H1 (cell line): ENCODE results near the gene NOXO1. TPM values are rescaled to one million over a fixed set of nuclear protein-coding genes. Genes with fewer than 3 reads are reported as not detected.
A peak's percentile ranks its signal among the peaks of the same experiment; 100 is the strongest.

Experiments
- CTCF ChIA-PET: fragments of 300-600 bp; sonication (Branson Sonifier 250); formaldehyde crosslinking; loops from one replicate; lab custom pipeline; 2021; ENCODE audit not compliant: partially characterized antibody; lab: Charles Lee
- POLR2A ChIA-PET: fragments of 300-600 bp; sonication (Branson Sonifier 250); formaldehyde crosslinking; loops from one replicate; lab custom pipeline; 2021; ENCODE audit warnings: inconsistent platforms; ENCODE audit not compliant: partially characterized antibody; lab: Charles Lee
- DNase-seq, 2 experiments: peaks; one replicate each; pipeline versions ENCODE4 v3.0.0 to v3.0.0-alpha.2; 2010 to 2022; ENCODE audit warnings: low spot score in 2 of 2, low read depth in 1 of 2, mixed read lengths in 1 of 2
- FAIRE-seq: peaks from 2 replicates; lab custom pipeline; 2011; peaks lifted over from hg19 to GRCh38; lab: Jason Lieb, UNC
- H2AFZ ChIP-seq: 2 replicates; pipeline ENCODE4 v1.8.1; 2012; ENCODE audit warnings: low read length, inconsistent platforms
- H2AK5ac ChIP-seq: 2 replicates; pipeline ENCODE4 v1.6.1; 2013; ENCODE audit warnings: low read depth, low read length
- H2BK120ac ChIP-seq: replicated peaks from 2 replicates; pipeline ENCODE3; 2013; ENCODE audit warnings: low read depth, low read length, inconsistent platforms
- H2BK12ac ChIP-seq: 2 replicates; pipeline ENCODE4 v1.6.1; 2013; ENCODE audit warnings: low read depth, low read length
- H2BK15ac ChIP-seq: 2 replicates; pipeline ENCODE4 v1.6.1; 2013; ENCODE audit warnings: low read length
- H2BK20ac ChIP-seq: 2 replicates; pipeline ENCODE4 v1.6.1; 2013; ENCODE audit warnings: low read length
- H2BK5ac ChIP-seq: 2 replicates; pipeline ENCODE4 v1.6.1; 2013; ENCODE audit warnings: low read depth, low read length
- H3K14ac ChIP-seq: 2 replicates; pipeline ENCODE4 v1.6.1; 2013; ENCODE audit warnings: inconsistent platforms; ENCODE audit not compliant: insufficient read length
- H3K18ac ChIP-seq: 2 replicates; pipeline ENCODE4 v1.6.1; 2013; ENCODE audit warnings: low read length; ENCODE audit errors: extremely low read depth
- H3K23ac ChIP-seq: 2 replicates; pipeline ENCODE4 v1.6.1; 2013; ENCODE audit warnings: inconsistent platforms; ENCODE audit not compliant: insufficient read length
- H3K23me2 ChIP-seq: 2 replicates; pipeline ENCODE4 v1.6.1; 2013; ENCODE audit warnings: low read depth, low read length
- H3K27ac ChIP-seq: 2 replicates; pipeline ENCODE4 v1.6.1; 2011; ENCODE audit warnings: low read depth, low read length, inconsistent platforms
- H3K27me3 ChIP-seq, 4 experiments: replicated peaks in 1 of 4; 1 replicate in 1 of 4; 2 replicates in 3 of 4; pipeline versions ENCODE4 v1.6.1 to v1.8.1; 2011 to 2013; ENCODE audit warnings: low read length in 3 of 4, mild to moderate bottlenecking in 3 of 4, inconsistent platforms in 2 of 4, mixed read lengths in 2 of 4, moderate library complexity in 1 of 4; ENCODE audit not compliant: control insufficient read depth in 3 of 4, insufficient read depth in 3 of 4; ENCODE audit errors: extremely low read depth in 1 of 4
- H3K36me3 ChIP-seq, 4 experiments: 2 replicates each; pipeline versions ENCODE4 v1.6.1 to v1.8.1; 2011 to 2013; ENCODE audit warnings: mild to moderate bottlenecking in 4 of 4, low read length in 3 of 4, moderate library complexity in 2 of 4, control low read depth in 1 of 4, inconsistent platforms in 1 of 4; ENCODE audit not compliant: insufficient read depth in 4 of 4, control insufficient read depth in 2 of 4
- H3K4ac ChIP-seq: replicated peaks from 2 replicates; pipeline ENCODE3; 2013; ENCODE audit warnings: low read length, low read depth, mixed read lengths, inconsistent platforms; ENCODE audit not compliant: insufficient read length
- H3K4me1 ChIP-seq, 4 experiments: replicated peaks in 1 of 4; 1 replicate in 1 of 4; 2 replicates in 3 of 4; pipeline versions ENCODE4 v1.6.1 to v1.8.1; 2011 to 2013; ENCODE audit warnings: low read length in 3 of 4, inconsistent platforms in 2 of 4, mixed read lengths in 1 of 4; ENCODE audit not compliant: insufficient read depth in 4 of 4, control insufficient read depth in 3 of 4
- H3K4me2 ChIP-seq, 2 experiments: 2 replicates each; pipeline versions ENCODE4 v1.6.1 to v1.8.1; 2011 to 2013; ENCODE audit warnings: low read depth in 2 of 2, low read length in 2 of 2, control low read depth in 1 of 2, inconsistent platforms in 1 of 2, mild to moderate bottlenecking in 1 of 2; ENCODE audit not compliant: insufficient read depth in 1 of 2
- H3K4me3 ChIP-seq, 4 experiments: fragments of 200-600, 300-600 bp in 1 of 4; sonication (generic), shearing (Covaris generic), sonication (Bioruptor Twin) in 1 of 4; 2 replicates each; pipeline versions ENCODE4 v1.5.1 to v1.8.1; 2011 to 2016; ENCODE audit warnings: low read length in 4 of 4, low read depth in 3 of 4, control low read depth in 2 of 4, inconsistent platforms in 2 of 4, mild to moderate bottlenecking in 2 of 4, mixed read lengths in 1 of 4, moderate library complexity in 1 of 4; ENCODE audit not compliant: insufficient read depth in 2 of 4; ENCODE audit errors: extremely low read depth in 1 of 4
- H3K56ac ChIP-seq: replicated peaks from 2 replicates; pipeline ENCODE3; 2013; ENCODE audit warnings: low read depth, mild to moderate bottlenecking, mixed read lengths, low read length, inconsistent platforms; ENCODE audit not compliant: insufficient read length
- H3K79me1 ChIP-seq: 2 replicates; pipeline ENCODE4 v1.6.1; 2013; ENCODE audit warnings: low read depth, low read length, control low read depth
- H3K79me2 ChIP-seq, 2 experiments: 2 replicates each; pipeline versions ENCODE4 v1.6.1 to v1.8.1; 2012 to 2013; ENCODE audit warnings: low read length in 2 of 2, mild to moderate bottlenecking in 2 of 2, inconsistent platforms in 1 of 2; ENCODE audit not compliant: insufficient read depth in 2 of 2, control insufficient read depth in 1 of 2
- H3K9ac ChIP-seq, 4 experiments: replicated peaks in 1 of 4; 1 replicate in 1 of 4; 2 replicates in 3 of 4; pipeline versions ENCODE4 v1.6.1 to v1.8.1; 2011 to 2013; ENCODE audit warnings: low read depth in 3 of 4, low read length in 3 of 4, control low read depth in 2 of 4, mild to moderate bottlenecking in 2 of 4, moderate library complexity in 2 of 4, inconsistent platforms in 1 of 4; ENCODE audit errors: extremely low read depth in 1 of 4
- H3K9me3 ChIP-seq, 2 experiments: 2 replicates each; pipeline versions ENCODE4 v1.6.1 to v1.8.1; 2012 to 2013; ENCODE audit warnings: mild to moderate bottlenecking in 2 of 2, moderate library complexity in 2 of 2, control low read depth in 1 of 2, inconsistent platforms in 1 of 2, low read depth in 1 of 2, low read length in 1 of 2, mixed read lengths in 1 of 2; ENCODE audit not compliant: insufficient read depth in 2 of 2
- H4K20me1 ChIP-seq, 2 experiments: replicated peaks in 1 of 2; 2 replicates each; pipeline versions ENCODE3 to v1.8.1; 2011 to 2013; ENCODE audit warnings: inconsistent platforms in 2 of 2, low read length in 2 of 2, mild to moderate bottlenecking in 1 of 2; ENCODE audit not compliant: insufficient read depth in 2 of 2, control insufficient read depth in 1 of 2
- H4K5ac ChIP-seq: 2 replicates; pipeline ENCODE4 v1.6.1; 2013; ENCODE audit warnings: low read length, low read depth, mixed read lengths, inconsistent platforms; ENCODE audit not compliant: insufficient read length
- H4K8ac ChIP-seq: 2 replicates; pipeline ENCODE4 v1.8.0; 2013; ENCODE audit warnings: mild to moderate bottlenecking, moderate library complexity, low read length, inconsistent platforms; ENCODE audit not compliant: insufficient read depth; ENCODE audit errors: extremely low read depth
- H4K91ac ChIP-seq: replicated peaks from 2 replicates; pipeline ENCODE3; 2013; ENCODE audit warnings: low read length, mixed read lengths, inconsistent platforms; ENCODE audit not compliant: insufficient read length
- CHD2 ChIP-seq: IDR thresholded peaks from 2 replicates; pipeline ENCODE4 v1.6.1; 2012; ENCODE audit warnings: low read length, improper control_type of control experiment
- EGR1 ChIP-seq: IDR thresholded peaks from 2 replicates; pipeline ENCODE4 v1.6.1; 2011; ENCODE audit warnings: low read depth, low read length, borderline replicate concordance
- NRF1 ChIP-seq: IDR thresholded peaks from 2 replicates; pipeline ENCODE4 v1.6.1; 2011; ENCODE audit warnings: mild to moderate bottlenecking, low read depth, low read length, improper control_type of control experiment
- RNF2 ChIP-seq: fragments of 200-900, 300-1000 bp; sonication (generic); IDR thresholded peaks from 2 replicates; pipeline ENCODE4 v1.7.1; 2016; ENCODE audit warnings: borderline replicate concordance, low read depth, mild to moderate bottlenecking, antibody characterized with exemption, low read length; ENCODE audit not compliant: poor library complexity, severe bottlenecking; ENCODE audit errors: missing control alignments
- SIX5 ChIP-seq: IDR thresholded peaks from 2 replicates; pipeline ENCODE4 v1.6.1; 2011; ENCODE audit warnings: mild to moderate bottlenecking, low read depth, low read length
- SP1 ChIP-seq: IDR thresholded peaks from 2 replicates; pipeline ENCODE4 v1.6.1; 2011; ENCODE audit warnings: low read depth, low read length
- TAF1 ChIP-seq: IDR thresholded peaks from 2 replicates; pipeline ENCODE4 v1.6.1; 2011; ENCODE audit warnings: mild to moderate bottlenecking, low read depth, low read length
- WGBS, 2 experiments: shearing (Covaris generic) in 1 of 2; methylation state at CpG; one replicate each; pipeline versions ENCODE4 v1.1.6 to v1.1.7; 2013 to 2015; ENCODE audit warnings: low lambda C conversion rate in 2 of 2, mixed read lengths in 2 of 2, inconsistent platforms in 1 of 2, low coverage in 1 of 2, missing lambda C conversion rate in 1 of 2; ENCODE audit not compliant: insufficient replicate concordance in 2 of 2, insufficient coverage in 1 of 2, insufficient read length in 1 of 2; ENCODE audit errors: extremely low coverage in 1 of 2, missing lambda C conversion rate in 1 of 2; 5-methylcytosine and 5-hydroxymethylcytosine counted together
- polyA plus RNA-seq, 7 experiments: library from polyadenylated mRNA; depleted of rRNA in 3 of 7; stranded (reverse) in 5 of 7; unstranded in 2 of 7; fragments of >200 nt in 5 of 7; fragments of 200-250 nt in 2 of 7; gene quantifications; 1 replicate in 5 of 7; 2 replicates in 1 of 7; 4 replicates in 1 of 7; pipeline versions ENCODE4 v1.2.1 to v1.2.3, GENCODE V29; 2011 to 2013; ENCODE audit warnings: missing spikeins in 2 of 7, mixed read lengths in 2 of 7
- total RNA-seq: library from RNA; stranded (reverse); fragmentation: NEBNext Ultra II Directional; extraction: Animal tissue kit (Norgen Biotek cat#: 25700); gene quantifications from 2 replicates; pipeline ENCODE4 v1.2.1, GENCODE V29; 2021
- TF ChIP-seq, protein P1 (sequence below): IDR thresholded peaks from 2 replicates; pipeline ENCODE4 v1.6.1; 2011; ENCODE audit warnings: low read depth, mild to moderate bottlenecking, low read length; ENCODE audit not compliant: insufficient read depth

NOXO1 gene
- total and polyA plus RNA-seq, 2 of the 8 experiments (the other 6 are each of a cell fraction or from before 2014, with no cell fraction given), result 1.3 to 2.5 TPM

DNA sequence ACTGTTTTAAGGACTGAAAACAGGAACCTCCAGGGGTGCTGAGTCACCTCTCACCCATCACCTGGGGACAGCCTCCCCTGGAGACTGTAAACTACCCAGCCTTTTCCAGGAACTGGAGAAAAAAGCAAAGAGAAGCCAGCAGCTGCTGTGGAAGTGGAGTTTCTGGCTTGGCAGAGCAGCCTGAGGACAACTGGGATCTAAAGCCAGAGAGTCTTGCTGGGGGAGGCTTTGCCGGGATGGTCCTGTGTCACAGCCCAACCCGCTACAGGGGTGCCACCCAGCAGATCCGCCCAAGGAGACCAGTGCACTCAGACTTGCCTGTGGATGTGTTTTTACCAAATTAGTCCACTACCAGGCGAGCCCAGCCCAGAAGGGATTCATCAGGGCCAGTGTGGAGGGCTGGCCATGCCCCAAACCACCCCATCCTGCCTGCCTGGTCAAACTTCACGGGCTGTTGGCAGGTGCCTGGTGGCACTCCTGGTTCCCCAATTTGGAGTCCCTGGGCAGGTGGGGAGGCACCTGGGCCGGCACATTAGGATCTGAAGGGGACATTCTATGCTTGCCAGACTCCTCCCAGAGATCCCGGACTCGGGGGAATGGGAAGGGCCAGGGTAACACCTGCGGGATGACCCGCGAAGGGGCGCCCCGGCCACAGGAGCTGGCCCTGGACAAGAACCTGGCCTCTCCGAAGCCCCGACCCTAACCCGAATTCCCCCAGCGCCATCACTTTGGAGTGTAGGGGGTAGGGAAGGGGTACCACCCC lies 39.0 kb downstream of the NOXO1 start:
- Histone ChIP-seq H3K56ac (no peak overlapping the region), H2BK15ac (0 out of 2 replicates have a peak overlapping the region, but pooled peaks have one; percentile 29), H3K27ac (no peak overlapping the region), H3K9me3 (no peaks in the 10 kb centered on the region), H3K18ac (no peak overlapping the region), H4K5ac (no peak overlapping the region), H3K4me2 (peak overlapping the region; percentile 71 to 89), H3K23ac (no peak overlapping the region), H3K79me2 (no peaks in the 10 kb centered on the region), H2AFZ (no peak overlapping the region), H3K23me2 (peaks cover 6% of the 10 kb centered on the region; the same call in 1 of the 2 replicates), H3K4me1 (peaks cover 0 to 11% (median 6%) of the 10 kb centered on the region in 4 experiments; a peak in 5 of 7 replicates), H3K4me3 (peak overlapping the region; percentile 55 to 87 (median 66)), H3K79me1 (no peaks in the 10 kb centered on the region), H4K91ac (no peak overlapping the region), H2BK20ac (no peak overlapping the region), H3K4ac (no peak overlapping the region), H4K8ac (0 out of 2 replicates have a peak overlapping the region, but pooled peaks have one; percentile 21), H2AK5ac (no peak overlapping the region), H2BK120ac (no peak overlapping the region), H2BK12ac (no peak overlapping the region), H4K20me1 (peaks cover 0 to 4% of the 10 kb centered on the region in 2 experiments), H3K14ac (no peak overlapping the region), H3K36me3 (peaks cover 4 to 12% (median 8%) of the 10 kb centered on the region in 4 experiments; a peak in 5 of 8 replicates), H3K27me3 (peaks cover 0 to 2% (median 0%) of the 10 kb centered on the region in 4 experiments; a peak in 1 of 7 replicates), H2BK5ac (no peak overlapping the region), H3K9ac (peak overlapping the region in 3 of 4 experiments; percentile 7 to 51 (median 42); a peak in 4 of 7 replicates)
- DNase-seq, result no peak
- WGBS, 2 experiments, result 53% methylated on average over 14 of the region's 17 CpGs; no CpG with 5 or more reads in 1 of the 2 experiments
- TF ChIP-seq, protein P1, sequence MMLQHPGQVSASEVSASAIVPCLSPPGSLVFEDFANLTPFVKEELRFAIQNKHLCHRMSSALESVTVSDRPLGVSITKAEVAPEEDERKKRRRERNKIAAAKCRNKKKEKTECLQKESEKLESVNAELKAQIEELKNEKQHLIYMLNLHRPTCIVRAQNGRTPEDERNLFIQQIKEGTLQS, result no peak
- TF ChIP-seq NRF1 (no peak), SIX5 (no peak), CHD2 (no peak), SP1 (no peak), EGR1 (no peak), RNF2 (no peak), TAF1 (no peak)
- CTCF ChIA-PET, result interaction anchor here (0.7 to 6.3 kb wide), 10 partner anchors 10 to 80 kb away, joined by 3 to 62 read pairs (median 8); partner anchors contain the start of genes MEIOB and RPL3L
- POLR2A ChIA-PET, result interaction anchor here (0.9 to 11.7 kb wide), 7 partner anchors 8 to 36 kb away, joined by 3 to 336 read pairs (median 6); partner anchors contain the start of genes NDUFB10, RNF151, RPL3L and RPS2
- no peak for FAIRE-seq
